GM08714 (cell line): ENCODE results near the gene ARHGEF39.
"Not testable (repeated sequence)": the region's sequence is repeated elsewhere in the genome, so short reads cannot be mapped to it uniquely, and the experiment has no call there.

ENCODE experiments used
- H3K4me3 ChIP-seq: fragments of 200-500 bp; sonication (Bioruptor generic); 2 replicates; pipeline ENCODE4 v1.5.1; 2014; ENCODE audit warnings: mild to moderate bottlenecking, low read length, inconsistent platforms
- ZNF274 ChIP-seq: IDR thresholded peaks from 2 replicates; pipeline ENCODE4 v1.6.1; 2012; ENCODE audit warnings: mild to moderate bottlenecking, low read depth, low read length

ARHGEF39 gene

GRCh38 chr9:35639631-35640030, 25.4 kb downstream of the ARHGEF39 start:
- no peak overlapping the region for H3K4me3 ChIP-seq
- no peak for TF ChIP-seq ZNF274

- H3K4me3 ChIP-seq, result not testable (repeated sequence)
These were observed 25.8 kb downstream of the ARHGEF39 start for GRCh38 chr9:35639225-35639624.

- H3K4me3 ChIP-seq, result not testable (repeated sequence)
These were observed 26.2 kb downstream of the ARHGEF39 start for GRCh38 chr9:35638751-35639150.

- not testable (repeated sequence) for H3K4me3 ChIP-seq
These were observed 27.5 kb downstream of the ARHGEF39 start for GRCh38 chr9:35637427-35637955.

GRCh38 chr9:35636877-35637246, 28.1 kb downstream of the ARHGEF39 start:
- H3K4me3 ChIP-seq, result not testable (repeated sequence)

GRCh38 chr9:35636135-35636876, 28.7 kb downstream of the ARHGEF39 start:
- no peak for TF ChIP-seq ZNF274
- no peak overlapping the region for H3K4me3 ChIP-seq

- no peak for TF ChIP-seq ZNF274
- no peak overlapping the region; the same call in 1 of the 2 replicates for H3K4me3 ChIP-seq
These were observed 29.3 kb downstream of the ARHGEF39 start for GRCh38 chr9:35635730-35636129.

- TF ChIP-seq ZNF274, result no peak
- no peak overlapping the region for H3K4me3 ChIP-seq
These were observed 35.4 kb downstream of the ARHGEF39 start for GRCh38 chr9:35629597-35629996.

GRCh38 chr9:35628389-35628991, 36.5 kb downstream of the ARHGEF39 start:
- TF ChIP-seq ZNF274, result no peak
- H3K4me3 ChIP-seq, result no peak overlapping the region

- TF ChIP-seq ZNF274, result no peak
- no peak overlapping the region for H3K4me3 ChIP-seq
These were observed 37.4 kb downstream of the ARHGEF39 start for GRCh38 chr9:35627575-35627974.

GRCh38 chr9:35619800-35620158, 45.2 kb downstream of the ARHGEF39 start:
- no peak overlapping the region; the same call in 1 of the 2 replicates for H3K4me3 ChIP-seq
- TF ChIP-seq ZNF274, result no peak

GRCh38 chr9:35618854-35619799, 45.9 kb downstream of the ARHGEF39 start:
- peak overlapping the region; percentile 11; the same call in 1 of the 2 replicates for H3K4me3 ChIP-seq
- no peak for TF ChIP-seq ZNF274

- TF ChIP-seq ZNF274, result no peak
- H3K4me3 ChIP-seq, result peak within 1 kb of the TSS; percentile 44; the same call in 1 of the 2 replicates
These were observed 46.7 kb downstream of the ARHGEF39 start, which contains the start of gene CD72 for GRCh38 chr9:35618325-35618727. CD72 (minus strand) TSS chr9:35618413; CDS start chr9:35618303, 110 bp downstream.

- peak overlapping the region; percentile 44; the same call in 1 of the 2 replicates for H3K4me3 ChIP-seq
- TF ChIP-seq ZNF274, result no peak
These were observed 47.4 kb downstream of the ARHGEF39 start for GRCh38 chr9:35617548-35617947.
